HG02642 (cell line): ENCODE results near the gene RNF208.

ENCODE experiments used
- ATAC-seq: cut with Tn5 transposase; IDR thresholded peaks from one replicate; pipeline ENCODE4 v1.9.1; 2021; ENCODE audit warnings: mild to moderate bottlenecking; ENCODE audit not compliant: unreplicated experiment, poor library complexity

RNF208 gene

DNA sequence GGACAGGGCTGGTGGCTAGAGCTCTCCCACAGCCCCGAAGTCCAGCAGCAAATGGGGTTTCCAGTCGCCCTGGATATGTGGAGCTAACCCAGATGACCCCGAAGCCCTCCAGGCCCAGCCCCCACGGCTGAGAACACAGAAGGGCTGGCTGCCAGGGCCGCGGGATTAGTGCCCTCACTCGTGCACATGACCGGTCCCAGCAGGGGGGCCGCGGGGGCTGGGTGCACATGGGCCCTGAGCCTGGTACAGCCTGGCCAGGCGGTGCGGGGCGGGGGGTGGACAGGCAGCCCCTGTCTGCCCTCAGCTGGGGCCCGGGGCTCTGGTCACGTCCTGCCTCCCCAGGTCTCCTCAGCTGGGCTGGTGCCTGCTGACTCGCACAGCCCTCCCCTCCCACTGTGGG is 27.7 kb downstream of the RNF208 start:
- ATAC-seq, result no peak

DNA sequence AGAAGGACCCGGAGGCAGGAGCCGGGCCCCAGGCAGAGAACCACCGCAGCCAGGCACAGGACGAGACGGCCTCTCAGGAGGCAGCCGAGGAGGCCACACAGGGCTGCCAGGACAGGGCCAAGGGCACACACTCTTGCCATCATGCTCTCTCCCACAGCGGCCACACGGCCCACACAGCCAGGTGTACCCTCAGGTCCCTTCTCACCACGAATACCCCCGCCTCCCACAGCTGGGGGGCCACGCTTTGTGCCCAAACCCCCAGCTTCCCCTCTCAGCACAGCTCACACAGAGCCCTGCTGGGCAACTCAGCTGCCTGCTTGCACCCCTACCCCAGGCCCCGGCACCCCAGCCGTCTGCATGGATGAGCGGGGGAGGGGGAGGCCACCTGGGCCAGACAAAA is 28.3 kb downstream of the RNF208 start:
- no peak for ATAC-seq

DNA sequence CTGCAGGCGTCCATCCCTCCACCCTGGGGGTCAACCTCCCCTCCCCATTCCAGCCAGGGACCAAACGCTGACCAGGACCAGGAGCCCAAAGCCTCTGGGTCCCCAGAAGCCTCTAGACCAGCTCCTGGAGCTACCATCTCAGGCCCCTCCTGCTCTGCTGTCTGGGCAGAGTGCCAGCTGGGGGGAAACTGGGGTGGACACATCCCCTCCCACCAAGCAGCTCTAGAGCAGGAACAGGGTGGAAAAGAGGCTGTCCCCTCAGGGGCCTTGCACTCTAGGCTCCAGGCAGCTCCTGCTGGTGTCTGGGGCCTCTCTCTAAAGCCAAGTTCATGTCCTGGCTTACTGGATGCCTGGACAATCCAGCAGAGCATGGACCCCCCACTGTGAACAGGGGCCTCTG is 29.2 kb downstream of the RNF208 start:
- no peak for ATAC-seq

DNA sequence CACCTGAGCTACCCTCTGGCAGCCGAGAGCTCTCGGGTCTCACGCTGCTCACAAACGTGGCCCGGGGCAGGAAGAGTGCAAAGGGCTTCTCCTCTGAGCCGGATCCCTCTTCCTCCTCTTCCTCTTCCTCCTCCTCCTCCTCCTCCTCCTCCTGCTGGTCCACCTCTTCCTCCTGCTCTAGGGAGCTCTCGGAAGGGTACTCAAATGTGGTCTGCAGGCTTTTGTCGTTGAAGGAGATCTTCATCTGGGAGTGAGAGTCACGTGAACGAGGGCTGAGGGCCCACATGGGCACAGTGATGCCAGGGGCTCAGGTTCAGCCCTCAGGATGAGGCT is 29.6 kb downstream of the RNF208 start:
- ATAC-seq, result no peak

DNA sequence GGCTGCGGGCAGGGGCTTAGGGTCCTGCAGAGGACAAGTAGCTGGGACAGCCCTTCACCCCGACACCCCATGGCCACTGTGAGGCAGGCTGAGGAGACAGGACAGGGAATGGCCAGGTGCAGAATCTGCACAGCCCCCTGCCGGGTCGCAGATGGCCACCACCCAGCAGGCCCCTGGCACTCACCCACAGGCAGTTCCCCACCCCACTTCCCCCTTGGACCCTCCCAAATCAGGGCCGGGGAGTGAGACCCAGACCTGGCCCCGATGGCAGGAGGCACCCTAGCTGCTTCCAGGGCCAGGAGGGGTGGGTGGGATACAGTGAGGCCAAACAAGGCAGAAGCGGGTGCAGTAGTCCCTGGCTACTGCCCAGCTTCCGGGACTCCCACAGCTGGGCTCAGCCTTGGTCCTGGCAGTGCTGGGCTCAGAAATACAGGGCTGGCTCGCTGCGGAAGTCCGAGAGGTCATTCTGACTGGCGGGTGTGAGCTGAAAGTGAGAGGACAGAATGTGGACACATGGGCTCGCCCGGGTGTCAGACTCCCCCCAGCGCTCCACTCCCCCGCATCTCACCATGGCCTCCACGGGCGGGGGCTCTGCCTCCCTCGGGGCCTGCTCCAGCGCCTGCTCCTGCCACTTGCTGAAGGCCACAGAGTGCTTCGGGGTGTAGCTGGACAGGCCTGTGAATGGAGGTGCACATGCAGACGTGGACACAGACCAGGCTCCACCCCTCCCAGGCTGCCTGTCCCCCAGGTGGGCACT is 30.2 kb downstream of the RNF208 start:
- ATAC-seq, result no peak

DNA sequence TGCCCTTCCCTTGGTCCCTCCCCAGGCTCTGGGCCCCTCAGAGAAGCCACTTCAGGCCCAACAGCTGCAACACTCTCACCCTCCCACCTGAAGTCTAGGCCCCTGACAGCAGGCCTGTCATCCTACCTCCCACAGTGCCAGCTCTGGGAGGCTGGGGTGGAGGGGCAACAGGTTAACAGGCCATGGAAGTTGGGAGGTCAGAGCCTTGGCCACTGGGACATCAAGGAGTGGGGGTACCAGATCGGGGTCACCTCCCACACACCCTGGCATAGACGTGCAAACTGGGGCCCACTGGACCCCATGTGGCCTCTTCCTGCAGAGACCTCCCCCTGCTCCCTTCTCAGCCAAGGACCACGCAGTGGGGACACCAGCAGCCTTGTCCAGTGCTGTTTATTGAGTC is 30.8 kb downstream of the RNF208 start:
- ATAC-seq, result no peak

DNA sequence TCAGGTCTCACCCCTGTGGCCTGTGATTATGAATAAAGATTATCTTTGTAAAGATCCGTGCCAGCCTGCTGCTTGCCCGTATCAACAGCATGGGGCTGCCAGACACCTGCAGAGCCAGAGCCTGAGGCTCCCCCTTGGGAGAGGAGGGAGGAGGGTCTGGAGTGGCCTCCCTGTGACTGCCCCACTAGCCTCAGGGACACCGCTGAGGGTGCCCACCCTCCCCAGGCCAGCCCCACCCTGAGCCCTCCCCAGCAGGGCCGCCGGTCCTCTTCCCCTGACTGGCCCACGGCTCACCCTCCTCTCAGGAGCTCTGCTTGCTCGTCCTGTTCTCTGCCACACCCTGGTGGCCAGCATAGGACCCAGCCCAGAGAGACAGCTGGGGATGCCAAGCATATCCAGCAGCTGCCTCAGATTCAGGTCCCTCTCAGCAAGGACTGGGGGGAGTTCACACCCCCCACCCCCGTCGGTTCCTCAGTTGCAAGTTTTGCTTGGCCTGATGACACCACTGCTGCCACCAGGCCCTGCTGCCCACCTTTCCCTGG is 31.7 kb downstream of the RNF208 start:
- no peak for ATAC-seq

DNA sequence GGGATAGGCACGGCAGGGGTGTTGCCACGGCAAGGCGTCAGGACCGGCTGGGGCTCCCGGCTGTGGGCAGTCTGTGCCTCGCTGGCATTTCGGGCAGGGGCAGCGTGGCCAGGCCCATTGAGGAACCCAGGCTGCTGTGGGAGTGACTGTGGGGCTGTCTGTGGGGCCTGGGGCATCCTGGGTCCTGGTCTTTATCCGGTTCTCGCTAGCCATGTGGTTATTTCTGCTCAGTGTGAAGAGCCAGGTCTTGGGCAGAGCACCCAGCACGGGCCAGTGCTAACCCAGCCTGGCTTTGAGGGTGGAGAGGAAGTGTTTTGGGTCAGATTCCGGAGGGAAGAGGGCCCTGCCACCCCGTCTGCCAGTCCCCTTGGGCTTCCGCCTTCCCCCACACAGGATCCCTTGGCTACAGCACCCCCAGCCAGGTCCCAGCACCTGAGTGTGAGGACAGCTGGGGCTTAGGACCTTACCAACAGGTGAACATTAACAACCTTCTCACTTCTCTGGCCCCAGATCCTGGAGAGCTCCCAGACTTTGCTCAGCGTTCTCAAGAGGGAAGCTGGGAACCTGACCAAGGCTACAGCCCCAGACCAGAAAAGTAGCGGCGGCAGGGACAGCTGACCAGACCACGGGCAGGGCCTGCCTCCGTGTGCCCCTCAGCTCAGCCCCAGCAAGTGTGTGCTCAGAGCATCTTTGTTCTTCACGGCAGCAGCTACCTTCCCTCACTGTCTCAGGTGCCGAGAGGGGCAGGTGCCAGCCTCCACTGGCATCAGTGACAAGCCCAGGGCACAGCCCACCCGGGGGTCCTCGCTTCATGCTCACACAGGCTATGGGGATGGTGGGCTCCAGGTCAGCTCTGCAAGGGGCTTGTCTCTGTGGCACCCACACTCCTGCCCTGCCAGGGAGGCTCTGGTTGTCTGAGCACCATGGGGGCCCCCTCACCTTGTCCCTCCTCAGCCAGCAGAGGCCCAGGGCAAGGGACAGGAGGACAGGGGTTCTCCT is 32.4 kb downstream of the RNF208 start:
- ATAC-seq, result no peak

DNA sequence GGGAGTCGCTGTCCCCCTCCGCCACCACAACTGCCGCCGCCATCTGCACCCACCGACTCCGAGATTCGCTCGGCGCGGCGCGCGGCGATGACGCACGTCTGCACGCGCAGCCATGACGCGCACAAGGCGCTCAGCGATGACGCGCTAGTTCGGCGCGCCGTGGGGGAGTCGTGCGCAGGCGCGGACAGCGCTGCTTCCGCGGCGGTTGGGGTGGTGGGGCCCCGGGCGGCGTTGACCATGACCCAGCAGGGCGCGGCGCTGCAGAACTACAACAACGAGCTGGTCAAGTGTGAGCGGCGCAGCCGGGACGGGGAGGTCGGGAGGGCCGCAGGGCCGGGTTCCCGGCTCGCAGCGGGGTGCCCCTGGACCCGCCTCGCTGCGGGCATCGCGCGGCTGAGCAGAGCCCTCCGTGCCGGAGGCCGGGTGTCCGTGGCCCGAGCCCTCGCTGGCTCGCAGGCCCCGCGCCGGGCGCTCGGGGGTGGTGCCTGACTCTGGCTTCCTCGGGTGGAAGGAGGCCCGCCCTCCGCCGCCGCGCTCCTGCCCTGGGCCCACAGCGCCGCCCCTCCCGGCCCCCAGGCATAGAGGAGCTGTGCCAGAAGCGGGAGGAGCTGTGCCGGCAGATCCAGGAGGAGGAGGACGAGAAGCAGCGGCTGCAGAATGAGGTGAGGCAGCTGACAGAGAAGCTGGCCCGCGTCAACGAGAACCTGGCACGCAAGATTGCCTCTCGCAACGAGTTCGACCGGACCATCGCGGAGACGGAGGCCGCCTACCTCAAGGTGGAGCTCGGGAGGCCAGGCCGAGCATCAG is 33.3 kb downstream of the RNF208 start, which contains the start of the genes ANAPC2 and SSNA1:
Gene ANAPC2, minus strand, starts transcription at position 71 of the 807 bp plus-strand sequence. Its CDS starts 28 bp downstream, at position 43.
Gene SSNA1, plus strand, starts transcription at position 187 of the 807 bp plus-strand sequence. Its CDS starts 51 bp downstream, at position 238.
- ATAC-seq, result peak; percentile 80

DNA sequence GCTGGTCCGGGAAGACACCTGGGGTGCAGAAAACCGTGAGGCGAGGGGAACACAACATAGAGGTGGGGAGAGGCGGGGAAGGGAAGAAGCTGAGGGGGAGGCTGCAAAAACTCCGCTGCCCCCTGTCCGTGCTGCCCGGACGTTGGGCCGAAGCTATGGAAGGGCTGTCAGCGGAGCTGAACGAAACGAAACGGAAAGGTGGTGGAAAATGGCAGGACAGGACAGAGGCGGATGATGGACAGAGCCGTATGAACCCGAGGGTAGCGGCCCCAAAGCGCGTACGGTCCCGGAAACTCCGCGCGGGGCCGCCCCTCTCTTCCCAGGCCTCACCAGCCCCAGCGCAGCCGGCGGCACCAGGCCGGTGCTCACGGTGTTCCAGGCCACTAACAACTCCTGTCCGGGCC is 34.0 kb downstream of the RNF208 start:
- no peak for ATAC-seq

DNA sequence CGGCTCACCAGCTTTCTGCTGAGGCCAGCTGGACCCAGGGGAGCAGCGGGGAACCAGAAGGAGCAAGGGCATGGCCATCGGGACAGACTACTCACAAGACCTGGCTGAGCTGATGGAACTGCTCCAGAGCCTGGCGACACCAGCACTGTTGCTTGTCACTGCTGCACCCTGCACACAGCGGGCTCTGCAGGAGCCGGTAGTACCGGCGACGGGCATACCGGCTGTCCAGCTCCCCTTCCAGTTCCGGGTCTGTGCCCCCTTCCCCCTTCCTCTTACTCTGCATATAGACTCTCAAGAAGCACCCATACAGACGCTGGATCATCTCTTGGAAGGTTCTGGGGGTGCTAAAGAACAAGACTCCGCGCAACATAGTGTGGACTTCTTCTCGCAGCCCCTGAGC is 34.7 kb downstream of the RNF208 start:
- no peak for ATAC-seq

DNA sequence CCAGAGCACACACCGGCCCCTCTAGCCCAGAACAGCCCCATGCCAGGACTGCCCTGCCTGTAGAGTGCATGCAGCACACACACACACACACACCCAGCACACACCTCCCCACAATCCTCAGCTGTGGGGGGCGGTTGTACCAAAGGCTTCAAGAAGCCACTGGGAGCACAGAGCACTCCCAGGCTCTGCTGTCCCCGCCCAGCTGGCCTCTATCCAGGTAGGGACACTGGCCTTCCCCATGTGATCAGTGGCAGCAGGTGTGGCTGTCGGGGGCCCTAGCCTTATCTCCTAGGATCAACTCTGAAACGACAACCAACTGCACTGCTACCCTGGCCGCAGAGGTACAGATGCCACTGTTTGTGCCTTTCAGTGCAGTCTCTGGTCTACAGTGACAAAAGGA is 35.7 kb downstream of the RNF208 start:
- ATAC-seq, result no peak

DNA sequence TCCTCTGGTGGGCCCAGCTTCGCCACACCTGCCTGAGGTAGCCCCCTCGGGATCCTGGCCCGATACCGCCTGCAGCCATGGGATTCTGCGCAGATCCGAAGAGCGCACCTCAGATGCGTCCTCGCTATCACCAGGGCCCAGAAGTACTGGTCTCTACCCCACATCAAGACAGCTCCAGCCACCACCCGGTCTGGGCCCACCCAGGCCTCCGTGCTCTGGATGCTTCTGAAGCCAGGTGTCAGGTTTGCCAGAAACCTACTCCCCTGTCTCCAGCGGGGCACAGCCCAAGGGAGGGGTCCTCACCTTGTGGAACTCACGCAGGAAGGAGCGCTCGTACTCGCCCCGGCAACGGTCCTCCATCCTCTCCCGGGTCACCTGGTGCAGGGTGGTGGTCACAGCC is 36.1 kb downstream of the RNF208 start:
- ATAC-seq, result no peak

DNA sequence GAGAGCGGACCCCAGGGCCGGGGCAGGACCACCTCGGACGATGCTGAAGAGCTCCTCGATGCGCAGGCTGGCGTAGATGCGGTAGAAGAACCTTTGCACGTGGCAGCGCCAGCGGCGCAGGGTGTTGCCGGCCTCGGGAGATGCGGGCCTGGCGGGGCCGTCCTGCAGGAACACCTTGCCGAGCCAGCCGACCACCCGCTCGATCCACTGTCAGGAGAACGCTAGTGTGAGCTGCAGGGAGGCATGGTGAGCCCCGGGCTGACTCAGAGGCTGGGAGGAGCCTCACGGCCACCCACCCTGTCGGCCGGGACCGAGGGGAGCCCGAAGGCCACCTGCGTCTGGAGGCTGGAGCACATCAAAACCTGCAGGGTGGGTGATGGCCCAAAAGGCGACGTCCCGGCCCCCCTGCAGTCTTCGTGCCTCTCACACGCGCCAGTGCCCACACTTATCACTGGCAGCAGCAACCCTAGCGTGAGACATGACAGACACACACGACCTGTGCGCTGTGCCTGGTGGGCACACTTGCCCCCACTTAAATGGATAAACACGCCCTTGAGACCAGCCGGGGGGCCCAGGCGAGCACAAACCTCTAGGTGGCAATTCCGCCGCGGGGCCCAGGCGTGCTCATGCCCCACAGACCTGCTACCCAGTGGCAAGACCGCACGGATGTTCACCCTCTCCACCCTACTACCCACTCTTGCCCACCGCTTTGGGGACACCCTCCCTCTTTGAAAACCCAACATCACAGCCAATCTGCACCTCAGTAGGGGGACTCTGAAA is 37.0 kb downstream of the RNF208 start:
- ATAC-seq, result no peak

DNA sequence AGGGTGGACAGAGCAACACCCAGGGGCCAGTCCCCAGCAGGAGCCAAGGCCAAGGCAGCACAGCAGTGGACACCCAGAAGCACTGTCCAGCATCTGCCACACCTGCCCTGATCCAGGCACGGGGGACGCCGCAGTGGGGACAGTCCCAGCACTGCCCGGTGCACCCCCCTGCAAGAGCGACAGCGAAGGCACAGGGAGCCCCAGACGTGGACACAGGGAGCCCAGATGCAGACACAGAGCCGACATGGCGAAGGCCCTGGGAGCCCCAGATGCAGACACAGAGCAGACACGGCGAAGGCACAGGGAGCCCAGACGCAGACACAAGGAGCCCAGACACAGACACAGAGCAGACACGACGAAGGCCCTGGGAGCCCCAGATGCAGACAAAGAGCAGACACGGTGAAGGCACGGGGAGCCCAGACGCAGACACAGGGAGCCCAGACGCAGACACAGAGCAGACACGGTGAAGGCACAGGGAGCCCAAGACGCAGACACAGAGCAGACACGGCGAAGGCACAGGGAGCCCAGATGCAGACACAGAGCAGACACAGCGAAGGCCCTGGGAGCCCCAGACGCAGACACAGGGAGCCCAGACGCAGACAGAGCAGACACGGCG is 38.0 kb downstream of the RNF208 start:
- no peak for ATAC-seq

DNA sequence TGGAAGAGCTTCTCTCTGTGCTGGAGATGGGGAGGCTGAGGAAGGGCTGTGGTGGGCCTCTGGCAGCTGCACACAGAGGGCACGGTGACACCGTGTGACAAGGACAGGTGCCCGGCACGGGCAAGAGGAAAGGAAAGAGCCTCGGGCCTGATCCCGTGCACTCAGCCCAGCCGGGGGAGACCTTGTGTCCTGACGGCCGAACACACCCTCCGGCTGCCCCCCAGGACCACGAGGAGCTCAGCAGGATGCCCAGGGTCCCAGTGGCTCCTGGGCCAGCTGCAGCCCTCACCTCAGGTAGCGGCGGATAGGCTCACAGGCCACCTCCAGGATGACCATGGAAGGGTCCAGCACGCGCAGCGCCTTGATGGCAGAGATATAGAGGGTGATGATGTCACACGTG is 39.2 kb downstream of the RNF208 start:
- ATAC-seq, result no peak

DNA sequence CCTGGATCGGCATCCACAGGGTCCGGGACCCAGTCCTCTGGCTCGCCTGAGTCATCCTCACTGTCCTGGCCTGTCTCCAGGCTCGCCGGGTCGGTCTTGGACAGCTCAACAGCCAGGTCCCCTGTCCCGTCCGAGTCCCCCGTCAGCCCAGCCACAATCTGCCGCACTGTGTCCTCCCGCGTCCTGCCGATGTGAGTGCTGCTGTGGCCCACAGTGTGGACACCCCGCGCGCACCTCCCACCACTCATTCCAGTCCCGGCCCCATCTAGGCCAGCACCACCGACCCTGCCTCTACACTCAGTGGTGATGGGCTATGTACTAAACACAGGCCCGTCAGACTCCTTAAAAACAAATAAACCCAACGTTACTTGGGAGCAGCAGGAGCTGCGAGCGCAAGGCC is 40.4 kb downstream of the RNF208 start:
- no peak for ATAC-seq

DNA sequence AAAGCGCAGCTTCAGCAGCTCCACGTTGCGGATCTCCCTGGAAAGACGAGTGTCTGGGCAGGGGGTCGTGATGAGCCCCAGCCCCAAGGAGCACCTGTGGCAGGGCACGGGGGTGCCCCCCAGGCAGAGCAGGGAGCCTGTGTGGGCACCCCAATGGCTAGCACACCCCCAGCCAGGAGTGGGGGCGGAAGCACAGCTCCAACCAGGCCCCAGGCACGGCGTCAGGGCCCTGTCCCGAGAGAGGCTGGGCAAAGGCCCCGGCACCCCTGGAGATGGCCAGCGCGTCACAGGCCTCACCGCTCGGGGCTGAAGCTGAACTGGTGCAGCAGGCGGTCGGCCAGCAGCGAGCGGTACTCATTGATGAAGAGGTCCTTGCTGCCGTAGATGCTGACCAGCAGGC is 41.5 kb downstream of the RNF208 start:
- ATAC-seq, result no peak

DNA sequence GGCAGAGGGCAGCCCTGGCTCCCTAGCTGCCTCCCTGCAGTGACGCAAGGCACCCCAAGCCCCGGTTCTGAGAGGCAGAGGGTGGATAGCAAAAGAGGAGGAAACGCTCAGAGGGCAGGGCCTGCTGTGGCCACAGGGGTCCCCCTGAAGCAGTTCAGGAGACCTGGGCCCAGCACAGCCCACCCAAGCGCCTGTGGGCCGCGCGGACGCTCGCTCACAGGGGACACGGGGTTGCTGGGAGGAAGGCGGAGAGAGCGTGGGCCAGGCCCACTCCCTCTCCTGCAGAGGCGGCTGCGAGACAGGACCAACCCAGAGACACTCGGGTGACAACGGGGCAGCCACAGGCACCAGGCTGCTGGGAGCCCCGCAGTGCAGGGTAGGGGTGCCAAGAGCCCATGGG is 42.3 kb downstream of the RNF208 start:
- no peak for ATAC-seq
